Measurements from ENCODE around the gene CALD1.

The CALD1 gene

DNA sequence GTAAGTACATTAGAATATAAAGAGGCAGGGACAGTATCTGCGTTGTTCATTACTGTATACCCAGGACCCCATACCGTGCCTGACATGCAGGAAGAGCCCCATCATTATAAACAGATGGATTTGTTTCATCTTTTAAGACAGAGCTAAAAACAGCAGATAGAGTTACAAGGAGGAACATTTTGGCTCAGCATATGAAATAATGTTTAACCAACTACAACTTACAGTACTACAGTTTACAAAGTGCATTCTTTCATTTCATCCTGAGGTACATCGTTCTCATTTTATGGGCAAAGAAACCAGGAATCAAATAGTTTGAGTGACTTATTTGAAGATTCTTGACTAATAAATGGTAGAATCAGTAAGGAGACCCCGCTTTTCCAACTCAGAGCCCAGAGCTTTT lies 168.8 kb downstream of the CALD1 start:
- no peaks in the 10 kb centered on the region for H3K9me3 ChIP-seq (ENCODE audit: insufficient read depth, low read depth, low read length)
- no peaks in the 10 kb centered on the region for H3K4me1 ChIP-seq (ENCODE audit: control insufficient read depth in 1 of 2, insufficient read depth in 2 of 2, low read length in 2 of 2)
- H2BK5ac ChIP-seq (ENCODE audit: low read depth, low read length, poor library complexity) = no peak overlapping the region
- H2AK5ac ChIP-seq (ENCODE audit: low read length) = no peak overlapping the region
- no peak overlapping the region for H4K91ac ChIP-seq (ENCODE audit: low read depth, low read length)
- no peak overlapping the region for H3K4me2 ChIP-seq (ENCODE audit: low read length)
- peaks cover 30 to 43% of the 10 kb centered on the region in 2 experiments for H3K36me3 ChIP-seq (ENCODE audit: control insufficient read depth in 1 of 2, insufficient read depth in 2 of 2, low read length in 2 of 2)
- no peak overlapping the region for H3K23ac ChIP-seq (ENCODE audit: low read length)
- H2BK12ac ChIP-seq (ENCODE audit: low read length) = no peak overlapping the region
- H3K27me3 ChIP-seq (ENCODE audit: insufficient read depth, low read length) = no peaks in the 10 kb centered on the region
- no peak overlapping the region for H3K14ac ChIP-seq (ENCODE audit: low read length)
- no peaks in the 10 kb centered on the region for H3K79me1 ChIP-seq (ENCODE audit: low read length)
- DNase-seq = no peak
- H3K9ac ChIP-seq (ENCODE audit: low read length) = no peak overlapping the region
- H3K18ac ChIP-seq (ENCODE audit: low read length) = no peak overlapping the region
- no peak overlapping the region for H3K4me3 ChIP-seq (ENCODE audit: low read depth, low read length)
- H2AFZ ChIP-seq (ENCODE audit: insufficient read depth, low read length, poor library complexity) = no peak overlapping the region
- H3K4ac ChIP-seq (ENCODE audit: low read depth, low read length) = no peak overlapping the region
- H3K27ac ChIP-seq (ENCODE audit: low read depth, low read length) = no peak overlapping the region
- no peak overlapping the region for H4K8ac ChIP-seq (ENCODE audit: low read depth, low read length)
- no CpG with 5 or more reads among the region's 4 CpGs for WGBS (ENCODE audit: extremely low coverage, insufficient coverage, insufficient read length)
- H2BK120ac ChIP-seq (ENCODE audit: insufficient read depth, low read length, poor library complexity) = no peak overlapping the region
- no peak overlapping the region for H4K12ac ChIP-seq (ENCODE audit: low read depth, low read length)
- H3K79me2 ChIP-seq (ENCODE audit: control insufficient read depth, insufficient read depth, low read length, poor library complexity) = no peaks in the 10 kb centered on the region

DNA sequence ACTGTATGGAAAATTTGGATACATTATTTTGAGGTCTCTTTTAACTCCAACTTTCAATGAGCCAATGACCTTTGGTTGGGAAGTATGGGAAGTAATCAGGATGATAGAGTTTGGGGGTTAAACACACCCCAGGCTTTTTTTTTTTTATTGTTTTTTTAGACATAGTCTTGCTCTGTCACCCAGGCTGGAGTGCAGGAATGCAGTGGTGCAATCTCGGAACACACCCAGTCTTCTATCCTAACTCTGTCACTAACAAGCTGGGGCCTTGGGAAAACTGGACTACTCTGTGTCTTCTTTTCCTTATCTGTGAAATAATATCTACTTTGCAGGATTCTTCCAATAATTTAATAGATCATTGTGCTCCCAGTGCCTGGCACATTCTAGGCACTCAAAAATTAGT lies 169.3 kb downstream of the CALD1 start:
- no peak overlapping the region for H2AFZ ChIP-seq (ENCODE audit: insufficient read depth, low read length, poor library complexity)
- no peak overlapping the region for H3K4me2 ChIP-seq (ENCODE audit: low read length)
- H3K4ac ChIP-seq (ENCODE audit: low read depth, low read length) = no peak overlapping the region
- DNase-seq = peak; percentile 43 to 57
- no peaks in the 10 kb centered on the region for H3K27me3 ChIP-seq (ENCODE audit: insufficient read depth, low read length)
- H3K79me1 ChIP-seq (ENCODE audit: low read length) = no peaks in the 10 kb centered on the region
- no peak overlapping the region for H3K18ac ChIP-seq (ENCODE audit: low read length)
- H2BK12ac ChIP-seq (ENCODE audit: low read length) = no peak overlapping the region
- H2BK120ac ChIP-seq (ENCODE audit: insufficient read depth, low read length, poor library complexity) = no peak overlapping the region
- peaks cover 32 to 44% of the 10 kb centered on the region in 2 experiments for H3K36me3 ChIP-seq (ENCODE audit: control insufficient read depth in 1 of 2, insufficient read depth in 2 of 2, low read length in 2 of 2)
- H2BK5ac ChIP-seq (ENCODE audit: low read depth, low read length, poor library complexity) = no peak overlapping the region
- no peak overlapping the region for H4K8ac ChIP-seq (ENCODE audit: low read depth, low read length)
- no peak overlapping the region for H3K9ac ChIP-seq (ENCODE audit: low read length)
- no peaks in the 10 kb centered on the region for H3K9me3 ChIP-seq (ENCODE audit: insufficient read depth, low read depth, low read length)
- no peaks in the 10 kb centered on the region for H3K4me1 ChIP-seq (ENCODE audit: control insufficient read depth in 1 of 2, insufficient read depth in 2 of 2, low read length in 2 of 2)
- H3K27ac ChIP-seq (ENCODE audit: low read depth, low read length) = no peak overlapping the region
- no peaks in the 10 kb centered on the region for H3K79me2 ChIP-seq (ENCODE audit: control insufficient read depth, insufficient read depth, low read length, poor library complexity)
- no peak overlapping the region for H3K23ac ChIP-seq (ENCODE audit: low read length)
- H4K12ac ChIP-seq (ENCODE audit: low read depth, low read length) = no peak overlapping the region
- no peak overlapping the region for H3K4me3 ChIP-seq (ENCODE audit: low read depth, low read length)
- H2AK5ac ChIP-seq (ENCODE audit: low read length) = no peak overlapping the region
- H3K14ac ChIP-seq (ENCODE audit: low read length) = no peak overlapping the region
- WGBS (ENCODE audit: extremely low coverage, insufficient coverage, insufficient read length) = no CpG with 5 or more reads among the region's 1 CpG
- H4K91ac ChIP-seq (ENCODE audit: low read depth, low read length) = no peak overlapping the region

- WGBS (ENCODE audit: extremely low coverage, insufficient coverage, insufficient read length) = no CpG with 5 or more reads among the region's 3 CpGs
- H3K27me3 ChIP-seq (ENCODE audit: insufficient read depth, low read length) = no peaks in the 10 kb centered on the region
- H2BK120ac ChIP-seq (ENCODE audit: insufficient read depth, low read length, poor library complexity) = no peak overlapping the region
- DNase-seq = peak in 1 of 2 donors; percentile 56
- no peak overlapping the region for H4K8ac ChIP-seq (ENCODE audit: low read depth, low read length)
- H2AK5ac ChIP-seq (ENCODE audit: low read length) = no peak overlapping the region
- H3K4me2 ChIP-seq (ENCODE audit: low read length) = no peak overlapping the region
- no peak overlapping the region for H2BK5ac ChIP-seq (ENCODE audit: low read depth, low read length, poor library complexity)
- H3K4ac ChIP-seq (ENCODE audit: low read depth, low read length) = no peak overlapping the region
- H2AFZ ChIP-seq (ENCODE audit: insufficient read depth, low read length, poor library complexity) = no peak overlapping the region
- H3K4me3 ChIP-seq (ENCODE audit: low read depth, low read length) = no peak overlapping the region
- H3K18ac ChIP-seq (ENCODE audit: low read length) = no peak overlapping the region
- no peaks in the 10 kb centered on the region for H3K9me3 ChIP-seq (ENCODE audit: insufficient read depth, low read depth, low read length)
- H3K4me1 ChIP-seq (ENCODE audit: control insufficient read depth in 1 of 2, insufficient read depth in 2 of 2, low read length in 2 of 2) = no peaks in the 10 kb centered on the region
- H3K79me2 ChIP-seq (ENCODE audit: control insufficient read depth, insufficient read depth, low read length, poor library complexity) = no peaks in the 10 kb centered on the region
- no peak overlapping the region for H4K12ac ChIP-seq (ENCODE audit: low read depth, low read length)
- H3K9ac ChIP-seq (ENCODE audit: low read length) = no peak overlapping the region
- no peaks in the 10 kb centered on the region for H3K79me1 ChIP-seq (ENCODE audit: low read length)
- H3K14ac ChIP-seq (ENCODE audit: low read length) = no peak overlapping the region
- no peak overlapping the region for H4K91ac ChIP-seq (ENCODE audit: low read depth, low read length)
- H2BK12ac ChIP-seq (ENCODE audit: low read length) = no peak overlapping the region
- H3K23ac ChIP-seq (ENCODE audit: low read length) = no peak overlapping the region
- H3K36me3 ChIP-seq (ENCODE audit: control insufficient read depth in 1 of 2, insufficient read depth in 2 of 2, low read length in 2 of 2) = peaks cover 32 to 41% of the 10 kb centered on the region in 2 experiments
- no peak overlapping the region for H3K27ac ChIP-seq (ENCODE audit: low read depth, low read length)
Observed at GRCh38 chr7:134949171-134949570, 169.7 kb downstream of the CALD1 start.

GRCh38 chr7:134954197-134955082 lies 175.0 kb downstream of the CALD1 start:
- H3K18ac ChIP-seq (ENCODE audit: low read length) = no peak overlapping the region
- no peak overlapping the region for H2BK120ac ChIP-seq (ENCODE audit: insufficient read depth, low read length, poor library complexity)
- H2AFZ ChIP-seq (ENCODE audit: insufficient read depth, low read length, poor library complexity) = no peak overlapping the region
- H4K91ac ChIP-seq (ENCODE audit: low read depth, low read length) = no peak overlapping the region
- peak in 1 of 2 donors; percentile 62 for DNase-seq
- no peaks in the 10 kb centered on the region for H3K9me3 ChIP-seq (ENCODE audit: insufficient read depth, low read depth, low read length)
- H4K12ac ChIP-seq (ENCODE audit: low read depth, low read length) = no peak overlapping the region
- peaks cover 43 to 67% of the 10 kb centered on the region in 2 experiments for H3K36me3 ChIP-seq (ENCODE audit: control insufficient read depth in 1 of 2, insufficient read depth in 2 of 2, low read length in 2 of 2)
- no peaks in the 10 kb centered on the region for H3K4me1 ChIP-seq (ENCODE audit: control insufficient read depth in 1 of 2, insufficient read depth in 2 of 2, low read length in 2 of 2)
- no peak overlapping the region for H2AK5ac ChIP-seq (ENCODE audit: low read length)
- H3K79me2 ChIP-seq (ENCODE audit: control insufficient read depth, insufficient read depth, low read length, poor library complexity) = no peaks in the 10 kb centered on the region
- WGBS (ENCODE audit: extremely low coverage, insufficient coverage, insufficient read length) = no CpG with 5 or more reads among the region's 9 CpGs
- no peak overlapping the region for H3K9ac ChIP-seq (ENCODE audit: low read length)
- H4K8ac ChIP-seq (ENCODE audit: low read depth, low read length) = no peak overlapping the region
- H3K23ac ChIP-seq (ENCODE audit: low read length) = no peak overlapping the region
- H3K4ac ChIP-seq (ENCODE audit: low read depth, low read length) = no peak overlapping the region
- H2BK5ac ChIP-seq (ENCODE audit: low read depth, low read length, poor library complexity) = no peak overlapping the region
- no peaks in the 10 kb centered on the region for H3K79me1 ChIP-seq (ENCODE audit: low read length)
- no peak overlapping the region for H2BK12ac ChIP-seq (ENCODE audit: low read length)
- H3K27ac ChIP-seq (ENCODE audit: low read depth, low read length) = no peak overlapping the region
- H3K4me3 ChIP-seq (ENCODE audit: low read depth, low read length) = no peak overlapping the region
- H3K14ac ChIP-seq (ENCODE audit: low read length) = no peak overlapping the region
- H3K27me3 ChIP-seq (ENCODE audit: insufficient read depth, low read length) = no peaks in the 10 kb centered on the region
- H3K4me2 ChIP-seq (ENCODE audit: low read length) = no peak overlapping the region
